ENCODE measurements around the gene IMMP2L. TPM values are rescaled to one million over a fixed set of nuclear protein-coding genes. Genes with fewer than 3 reads are reported as not detected.
A peak's percentile ranks its signal among the peaks of the same experiment; 100 is the strongest.
"Not testable (repeated sequence)": the region's sequence is repeated elsewhere in the genome, so short reads cannot be mapped to it uniquely, and the experiment has no call there.

Gene IMMP2L
- total RNA-seq (10 to 100 TPM in 3 of 5 donors, 1 to 10 TPM in 1, not detected in 1; 2.5 to 40.8 (median 29.9) TPM), polyA plus RNA-seq (10 to 100 TPM in 2 of 3 donors, 1 to 10 TPM in 1; 7.2 to 20.0 (median 15.3) TPM)
- long read RNA-seq, donor 1: 0 reads
- long read RNA-seq, donor 2, partial matches to known transcripts: 10 of 10 reads
- long read RNA-seq, donor 2, other reads (novel, unspliced or antisense): 0 of 10 reads
- long read RNA-seq, donor 3: 0 reads
- long read RNA-seq, donor 4: 0 reads
- long read RNA-seq, donor 5, partial matches to known transcripts: 26 of 26 reads
- long read RNA-seq, donor 5, other reads (novel, unspliced or antisense): 0 of 26 reads
- long read RNA-seq, donor 6, partial matches to known transcripts: 28 of 28 reads
- long read RNA-seq, donor 6, other reads (novel, unspliced or antisense): 0 of 28 reads
- long read RNA-seq, donor 7: 0 reads
- long read RNA-seq, donor 8, partial matches to known transcripts: 12 of 13 reads
- long read RNA-seq, donor 8, other reads (novel, unspliced or antisense): 0 of 13 reads
- long read RNA-seq, donor 9, partial matches to known transcripts: 0 of 1 reads
- long read RNA-seq, donor 9, other reads (novel, unspliced or antisense): 0 of 1 reads
- long read RNA-seq, donor 10: 0 reads

- Histone ChIP-seq H3K9me3 (no peaks in the 10 kb centered on the region), H3K36me3 (peaks cover 0 to 8% (median 2%) of the 10 kb centered on the region in 4 donors), H3K4me3 (peak within 1 kb of the TSS; percentile 69 to 91 (median 76)), H3K27me3 (no peaks in the 10 kb centered on the region), H3K27ac (peak within 1 kb of the TSS; percentile 87 to 95 (median 90)), H3K4me1 (peaks cover 10 to 32% (median 21%) of the 10 kb centered on the region in 4 donors)
- intact Hi-C loops (cut with DNase I; ENCODE audit: low total_unique reads): no loop called here
- TF ChIP-seq POLR2AphosphoS5 (IDR thresholded peaks at IDR 0.05) (peak; percentile 41 to 51 (median 45)), POLR2A (IDR thresholded peaks at IDR 0.05) (no peak), CTCF (IDR thresholded peaks at IDR 0.05) (peak in 2 of 7 experiments; percentile 12 to 19), EP300 (IDR thresholded peaks at IDR 0.05) (no peak)
- 0 to 2% (median 1%) methylated on average over 8 to 84 of the region's 84 CpGs for WGBS, 5 donors
- peak; percentile 91 to 96 for DNase-seq
Measured at GRCh38 chr7:111561904-111562732, at the start of gene IMMP2L. TSS of gene IMMP2L (minus strand) at chr7:111562492.

- H3K27me3 ChIP-seq; H3K27ac ChIP-seq; H3K36me3 ChIP-seq; H3K9me3 ChIP-seq; intact Hi-C loops (cut with DNase I; ENCODE audit: low total_unique reads); H3K4me1 ChIP-seq; H3K4me3 ChIP-seq; DNase-seq: not testable (repeated sequence)
- 94 to 97% (median 96%) methylated on average over 12 to 56 of the region's 58 CpGs; no CpG with 5 or more reads in 1 of the 5 donors for WGBS, 5 donors
Measured at GRCh38 chr7:111609483-111610254, 47.4 kb upstream of the IMMP2L start.

- H3K27me3 ChIP-seq: no peaks in the 10 kb centered on the region
- intact Hi-C loops (cut with DNase I; ENCODE audit: low total_unique reads): no loop called here
- no peak for DNase-seq
- 61 to 73% (median 66%) methylated on average over 2 of the region's 2 CpGs for WGBS, 5 donors
- H3K4me3 ChIP-seq: no peak overlapping the region
- H3K4me1 ChIP-seq: no peaks in the 10 kb centered on the region
- no peak for TF ChIP-seq POLR2AphosphoS5 (IDR thresholded peaks at IDR 0.05)
- TF ChIP-seq EP300 (IDR thresholded peaks at IDR 0.05): no peak
- no peak for TF ChIP-seq POLR2A (IDR thresholded peaks at IDR 0.05)
- no peak for TF ChIP-seq CTCF (IDR thresholded peaks at IDR 0.05)
- no peaks in the 10 kb centered on the region for H3K36me3 ChIP-seq
- peaks cover 0 to 5% (median 0%) of the 10 kb centered on the region in 4 donors for H3K9me3 ChIP-seq
- H3K27ac ChIP-seq: no peak overlapping the region
Measured at GRCh38 chr7:111607621-111608020, 45.3 kb upstream of the IMMP2L start.

- TF ChIP-seq POLR2A (IDR thresholded peaks at IDR 0.05): no peak
- TF ChIP-seq POLR2AphosphoS5 (IDR thresholded peaks at IDR 0.05): no peak
- TF ChIP-seq CTCF (IDR thresholded peaks at IDR 0.05): no peak
- TF ChIP-seq EP300 (IDR thresholded peaks at IDR 0.05): no peak
- peaks cover 0 to 5% (median 0%) of the 10 kb centered on the region in 4 donors for H3K9me3 ChIP-seq
- no peak overlapping the region for H3K4me3 ChIP-seq
- H3K4me1 ChIP-seq: no peaks in the 10 kb centered on the region
- no peak for DNase-seq
- intact Hi-C loops (cut with DNase I; ENCODE audit: low total_unique reads): no loop called here
- 44 to 82% (median 54%) methylated on average over 1 of the region's 1 CpG for WGBS, 5 donors
- no peak overlapping the region for H3K27ac ChIP-seq
- H3K27me3 ChIP-seq: no peaks in the 10 kb centered on the region
- H3K36me3 ChIP-seq: no peaks in the 10 kb centered on the region
Measured at GRCh38 chr7:111605246-111605645, 43.0 kb upstream of the IMMP2L start.
